Adipocyte (in vitro differentiated cells): ENCODE results near the gene AZGP1.
A peak's percentile ranks its signal among the peaks of the same experiment; 100 is the strongest.
"Not testable (repeated sequence)": the region's sequence is repeated elsewhere in the genome, so short reads cannot be mapped to it uniquely, and the experiment has no call there.

ENCODE experiments used
- DNase-seq: peaks from one replicate; pipeline ENCODE4 v3.0.0-alpha.2; 2015; ENCODE audit warnings: low read depth
- H3K27me3 ChIP-seq: replicated peaks from 2 replicates; pipeline ENCODE4 v1.7.0; 2013; ENCODE audit warnings: mild to moderate bottlenecking, low read length, moderate library complexity; ENCODE audit not compliant: control insufficient read depth, insufficient read depth
- H3K36me3 ChIP-seq: 2 replicates; pipeline ENCODE4 v1.7.0; 2013; ENCODE audit warnings: low read length, mild to moderate bottlenecking, moderate library complexity; ENCODE audit not compliant: control insufficient read depth, insufficient read depth, severe bottlenecking
- H3K4me1 ChIP-seq: 2 replicates; pipeline ENCODE4 v1.7.0; 2013; ENCODE audit warnings: mild to moderate bottlenecking, low read length, moderate library complexity; ENCODE audit not compliant: control insufficient read depth, insufficient read depth
- H3K4me3 ChIP-seq: 2 replicates; pipeline ENCODE4 v1.7.0; 2013; ENCODE audit warnings: mild to moderate bottlenecking, low read length, moderate library complexity
- H3K9ac ChIP-seq: 2 replicates; pipeline ENCODE4 v1.7.0; 2013; ENCODE audit warnings: mild to moderate bottlenecking, low read length, moderate library complexity
- H3K9me3 ChIP-seq: 2 replicates; pipeline ENCODE4 v1.7.0; 2013; ENCODE audit warnings: mild to moderate bottlenecking, low read length, moderate library complexity; ENCODE audit not compliant: control insufficient read depth

The AZGP1 gene

GRCh38 chr7:99949645-99950228, 26.1 kb downstream of the AZGP1 start:
- Histone ChIP-seq H3K4me1 (peaks cover 9% of the 10 kb centered on the region), H3K36me3 (no peaks in the 10 kb centered on the region), H3K9me3 (peaks cover 9% of the 10 kb centered on the region), H3K9ac (no peak overlapping the region), H3K4me3 (no peak overlapping the region), H3K27me3 (peaks cover 26% of the 10 kb centered on the region)
- peak; percentile 45 for DNase-seq

GRCh38 chr7:99947608-99948007, 28.2 kb downstream of the AZGP1 start:
- peaks cover 39% of the 10 kb centered on the region for H3K27me3 ChIP-seq
- no peak overlapping the region for H3K9ac ChIP-seq
- no peaks in the 10 kb centered on the region for H3K4me1 ChIP-seq
- H3K9me3 ChIP-seq, result peaks cover 11% of the 10 kb centered on the region
- no peaks in the 10 kb centered on the region for H3K36me3 ChIP-seq
- DNase-seq, result no peak
- no peak overlapping the region for H3K4me3 ChIP-seq

GRCh38 chr7:99944497-99945070, 31.2 kb downstream of the AZGP1 start:
- Histone ChIP-seq H3K4me1 (no peaks in the 10 kb centered on the region), H3K36me3 (no peaks in the 10 kb centered on the region), H3K27me3 (peaks cover 43% of the 10 kb centered on the region), H3K9me3 (peaks cover 11% of the 10 kb centered on the region), H3K9ac (no peak overlapping the region), H3K4me3 (no peak overlapping the region)
- DNase-seq, result no peak

GRCh38 chr7:99943641-99944496, 32.0 kb downstream of the AZGP1 start:
- no peaks in the 10 kb centered on the region for H3K36me3 ChIP-seq
- no peak for DNase-seq
- no peak overlapping the region for H3K9ac ChIP-seq
- peaks cover 40% of the 10 kb centered on the region for H3K27me3 ChIP-seq
- H3K9me3 ChIP-seq, result peaks cover 18% of the 10 kb centered on the region
- no peaks in the 10 kb centered on the region for H3K4me1 ChIP-seq
- no peak overlapping the region for H3K4me3 ChIP-seq

- H3K4me1 ChIP-seq, result no peaks in the 10 kb centered on the region
- peaks cover 32% of the 10 kb centered on the region for H3K27me3 ChIP-seq
- H3K36me3 ChIP-seq, result no peaks in the 10 kb centered on the region
- no peak for DNase-seq
- no peak overlapping the region for H3K9ac ChIP-seq
- peaks cover 39% of the 10 kb centered on the region for H3K9me3 ChIP-seq
- no peak overlapping the region for H3K4me3 ChIP-seq
Measured at GRCh38 chr7:99938296-99938695, 37.5 kb downstream of the AZGP1 start.

GRCh38 chr7:99935009-99935408, 40.8 kb downstream of the AZGP1 start:
- H3K9me3 ChIP-seq, result peaks cover 30% of the 10 kb centered on the region
- not testable (repeated sequence) for H3K36me3 ChIP-seq, H3K4me1 ChIP-seq, DNase-seq, H3K9ac ChIP-seq, H3K4me3 ChIP-seq
- H3K27me3 ChIP-seq, result peaks cover 46% of the 10 kb centered on the region

GRCh38 chr7:99930376-99930775, 45.5 kb downstream of the AZGP1 start:
- no peak for DNase-seq
- Histone ChIP-seq H3K27me3 (peaks cover 53% of the 10 kb centered on the region), H3K9me3 (no peaks in the 10 kb centered on the region), H3K4me3 (no peak overlapping the region), H3K36me3 (no peaks in the 10 kb centered on the region), H3K4me1 (no peaks in the 10 kb centered on the region), H3K9ac (no peak overlapping the region)

- peak overlapping the region; percentile 15 for H3K4me3 ChIP-seq
- H3K9me3 ChIP-seq, result no peaks in the 10 kb centered on the region
- DNase-seq, result no peak
- no peaks in the 10 kb centered on the region for H3K4me1 ChIP-seq
- no peak overlapping the region for H3K9ac ChIP-seq
- peaks cover 46% of the 10 kb centered on the region for H3K27me3 ChIP-seq
- H3K36me3 ChIP-seq, result no peaks in the 10 kb centered on the region
Measured at GRCh38 chr7:99929730-99930053, 46.1 kb downstream of the AZGP1 start.

GRCh38 chr7:99928994-99929729, 46.7 kb downstream of the AZGP1 start, which contains the start of gene GJC3:
Gene GJC3, minus strand, starts transcription at chr7:99929620. Its CDS starts 0 bp downstream, at chr7:99929620.
- H3K4me3 ChIP-seq, result peak within 1 kb of the TSS; percentile 15
- H3K27me3 ChIP-seq, result peaks cover 41% of the 10 kb centered on the region
- H3K4me1 ChIP-seq, result no peaks in the 10 kb centered on the region
- H3K9me3 ChIP-seq, result no peaks in the 10 kb centered on the region
- no peaks in the 10 kb centered on the region for H3K36me3 ChIP-seq
- no peak within 1 kb of the TSS for H3K9ac ChIP-seq
- peak; percentile 48 for DNase-seq

GRCh38 chr7:99928188-99928587, 47.6 kb downstream of the AZGP1 start:
- Histone ChIP-seq H3K36me3 (no peaks in the 10 kb centered on the region), H3K9me3 (no peaks in the 10 kb centered on the region), H3K4me1 (no peaks in the 10 kb centered on the region), H3K4me3 (no peak overlapping the region), H3K9ac (no peak overlapping the region), H3K27me3 (peaks cover 31% of the 10 kb centered on the region)
- DNase-seq, result no peak

GRCh38 chr7:99927536-99927935, 48.3 kb downstream of the AZGP1 start:
- Histone ChIP-seq H3K4me3 (no peak overlapping the region), H3K4me1 (no peaks in the 10 kb centered on the region), H3K27me3 (peaks cover 25% of the 10 kb centered on the region), H3K36me3 (no peaks in the 10 kb centered on the region), H3K9me3 (no peaks in the 10 kb centered on the region), H3K9ac (no peak overlapping the region)
- DNase-seq, result no peak
